H9 (cell line): ENCODE measurements around the gene PDHX. TPM values are rescaled to one million over a fixed set of nuclear protein-coding genes. Genes with fewer than 3 reads are reported as not detected.

Experiments
- DNase-seq: peaks from one replicate; pipeline ENCODE4 v3.0.0-alpha.2; 2017
- H2AFZ ChIP-seq: one replicate; pipeline ENCODE4 v1.6.1; 2013; ENCODE audit warnings: mild to moderate bottlenecking, low read length, control low read depth, moderate library complexity
- H2AK5ac ChIP-seq: 2 replicates; pipeline ENCODE4 v1.6.1; 2013; ENCODE audit warnings: low read length, control low read depth, mixed read lengths; ENCODE audit not compliant: insufficient read length
- H2BK120ac ChIP-seq: one replicate; pipeline ENCODE4 v1.6.1; 2013; ENCODE audit warnings: low read depth, mild to moderate bottlenecking, low read length, control low read depth, inconsistent platforms; ENCODE audit not compliant: poor library complexity, severe bottlenecking
- H2BK12ac ChIP-seq: 2 replicates; pipeline ENCODE4 v1.6.1; 2013; ENCODE audit warnings: low read length, control low read depth, mixed read lengths, low read depth; ENCODE audit not compliant: insufficient read length
- H2BK15ac ChIP-seq: 2 replicates; pipeline ENCODE4 v1.6.1; 2013; ENCODE audit warnings: low read depth, low read length, control low read depth
- H2BK20ac ChIP-seq: one replicate; pipeline ENCODE4 v1.6.1; 2013; ENCODE audit warnings: low read depth, mild to moderate bottlenecking, low read length, control low read depth, inconsistent platforms; ENCODE audit not compliant: poor library complexity, severe bottlenecking
- H2BK5ac ChIP-seq: 2 replicates; pipeline ENCODE4 v1.6.1; 2013; ENCODE audit warnings: low read length, control low read depth, mixed read lengths; ENCODE audit not compliant: insufficient read length
- H3K14ac ChIP-seq: 2 replicates; pipeline ENCODE4 v1.6.1; 2013; ENCODE audit warnings: low read length, control low read depth; ENCODE audit not compliant: insufficient read depth
- H3K18ac ChIP-seq: 2 replicates; pipeline ENCODE4 v1.6.1; 2013; ENCODE audit warnings: low read depth, mild to moderate bottlenecking, mixed read lengths, low read length, control low read depth; ENCODE audit not compliant: insufficient read length
- H3K23ac ChIP-seq: 2 replicates; pipeline ENCODE4 v1.6.1; 2013; ENCODE audit warnings: low read length, control low read depth, mixed read lengths, low read depth; ENCODE audit not compliant: insufficient read length
- H3K23me2 ChIP-seq: 2 replicates; pipeline ENCODE4 v1.6.1; 2013; ENCODE audit warnings: low read depth, mild to moderate bottlenecking, mixed read lengths, low read length, control low read depth; ENCODE audit not compliant: insufficient read length, poor library complexity, severe bottlenecking
- H3K27ac ChIP-seq: 2 replicates; pipeline ENCODE4 v1.5.1; 2013; ENCODE audit warnings: low read length, control low read depth, mixed read lengths, low read depth; ENCODE audit not compliant: insufficient read length
- H3K27me3 ChIP-seq: 2 replicates; pipeline ENCODE4 v1.6.1; 2013; ENCODE audit warnings: low read length, control low read depth, inconsistent platforms; ENCODE audit not compliant: insufficient read depth
- H3K4ac ChIP-seq: 2 replicates; pipeline ENCODE4 v1.6.1; 2013; ENCODE audit warnings: low read depth, mild to moderate bottlenecking, control low read depth, inconsistent platforms, low read length, moderate library complexity
- H3K4me1 ChIP-seq: 2 replicates; pipeline ENCODE4 v1.6.1; 2013; ENCODE audit warnings: low read length, control low read depth, inconsistent platforms; ENCODE audit not compliant: insufficient read depth
- H3K4me2 ChIP-seq: 2 replicates; pipeline ENCODE4 v1.6.1; 2013; ENCODE audit warnings: low read length, control low read depth, mixed read lengths; ENCODE audit not compliant: insufficient read length, insufficient read depth
- H3K56ac ChIP-seq: 2 replicates; pipeline ENCODE4 v1.6.1; 2013; ENCODE audit warnings: low read depth, mild to moderate bottlenecking, mixed read lengths, low read length, control low read depth; ENCODE audit not compliant: insufficient read length
- H3K79me1 ChIP-seq: 2 replicates; pipeline ENCODE4 v1.6.1; 2013; ENCODE audit warnings: low read depth, mild to moderate bottlenecking, moderate library complexity, low read length, control low read depth, inconsistent platforms; ENCODE audit not compliant: insufficient read depth, poor library complexity, severe bottlenecking
- H3K79me2 ChIP-seq: 2 replicates; pipeline ENCODE4 v1.6.1; 2013; ENCODE audit warnings: low read length, control low read depth, inconsistent platforms; ENCODE audit not compliant: insufficient read depth
- H3K9ac ChIP-seq: 2 replicates; pipeline ENCODE4 v1.6.1; 2013; ENCODE audit warnings: low read length, control low read depth, mixed read lengths; ENCODE audit not compliant: insufficient read length; ENCODE audit errors: extremely low read depth
- H3K9me3 ChIP-seq: one replicate; pipeline ENCODE4 v1.6.1; 2013; ENCODE audit warnings: low read depth, low read length, inconsistent platforms; ENCODE audit not compliant: control insufficient read depth
- H3T11ph ChIP-seq: one replicate; pipeline ENCODE4 v1.6.1; 2013; ENCODE audit warnings: mild to moderate bottlenecking, low read length, control low read depth, inconsistent platforms
- H4K20me1 ChIP-seq: one replicate; pipeline ENCODE4 v1.6.1; 2013; ENCODE audit not compliant: control insufficient read depth, insufficient read length, insufficient read depth
- H4K5ac ChIP-seq: 2 replicates; pipeline ENCODE4 v1.6.1; 2013; ENCODE audit warnings: low read depth, mild to moderate bottlenecking, mixed read lengths, low read length, control low read depth; ENCODE audit not compliant: insufficient read length
- H4K8ac ChIP-seq: replicated peaks from 2 replicates; pipeline ENCODE4 v1.6.1; 2013; ENCODE audit warnings: low read length, control low read depth, mixed read lengths, low read depth; ENCODE audit not compliant: insufficient read length
- H4K91ac ChIP-seq: 2 replicates; pipeline ENCODE4 v1.6.1; 2013; ENCODE audit warnings: low read depth, mild to moderate bottlenecking, moderate library complexity, mixed read lengths, low read length, control low read depth; ENCODE audit not compliant: insufficient read length
- H3K27ac Mint-ChIP-seq, 3 experiments: 2 replicates in 2 of 3; 3 replicates in 1 of 3; pipeline ENCODE4 v1.8.0; 2020 to 2021; ENCODE audit warnings: mixed read lengths in 3 of 3, mild to moderate bottlenecking in 1 of 3, moderate library complexity in 1 of 3
- H3K27me3 Mint-ChIP-seq: 2 replicates; pipeline ENCODE4 v1.8.0; 2021; ENCODE audit warnings: low read depth, mild to moderate bottlenecking, moderate library complexity, mixed read lengths
- H3K36me3 Mint-ChIP-seq, 3 experiments: 2 replicates in 2 of 3; 3 replicates in 1 of 3; pipeline ENCODE4 v1.8.0; 2020 to 2021; ENCODE audit warnings: low read depth in 3 of 3, mixed read lengths in 3 of 3; ENCODE audit not compliant: insufficient read depth in 1 of 3
- H3K4me1 Mint-ChIP-seq, 2 experiments: 2 replicates each; pipeline ENCODE4 v1.8.0; 2020; ENCODE audit warnings: mixed read lengths in 2 of 2
- H3K4me3 Mint-ChIP-seq, 2 experiments: 2 replicates in 1 of 2; 3 replicates in 1 of 2; pipeline ENCODE4 v1.8.0; 2020 to 2021; ENCODE audit warnings: mild to moderate bottlenecking in 2 of 2, mixed read lengths in 2 of 2, moderate library complexity in 1 of 2
- H3K9me3 Mint-ChIP-seq, 2 experiments: 2 replicates in 1 of 2; 3 replicates in 1 of 2; pipeline ENCODE4 v1.8.0; 2020; ENCODE audit warnings: mild to moderate bottlenecking in 2 of 2, mixed read lengths in 2 of 2, moderate library complexity in 1 of 2
- WGBS: extraction: QIAGEN DNeasy Blood & Tissue Kit; methylation state at CpG from one replicate; pipeline ENCODE4 v1.1.7; 2013; ENCODE audit warnings: missing lambda C conversion rate, low lambda C conversion rate, mixed read lengths; ENCODE audit not compliant: insufficient read length; ENCODE audit errors: extremely low coverage; 5-methylcytosine and 5-hydroxymethylcytosine counted together
- total RNA-seq: library from RNA; stranded (reverse); gene quantifications from 2 replicates; pipeline ENCODE4 v1.2.1, GENCODE V29; 2021
- TF ChIP-seq, protein P1 (sequence below): fragments of 200-600 bp; sonication (generic); conservative IDR thresholded peaks from 3 replicates; pipeline ENCODE4 v1.8.0; 2021; ENCODE audit warnings: antibody characterized with exemption, mild to moderate bottlenecking

Gene PDHX
- total RNA-seq, 1 experiment from 2014 or later = 40.1 TPM

DNA sequence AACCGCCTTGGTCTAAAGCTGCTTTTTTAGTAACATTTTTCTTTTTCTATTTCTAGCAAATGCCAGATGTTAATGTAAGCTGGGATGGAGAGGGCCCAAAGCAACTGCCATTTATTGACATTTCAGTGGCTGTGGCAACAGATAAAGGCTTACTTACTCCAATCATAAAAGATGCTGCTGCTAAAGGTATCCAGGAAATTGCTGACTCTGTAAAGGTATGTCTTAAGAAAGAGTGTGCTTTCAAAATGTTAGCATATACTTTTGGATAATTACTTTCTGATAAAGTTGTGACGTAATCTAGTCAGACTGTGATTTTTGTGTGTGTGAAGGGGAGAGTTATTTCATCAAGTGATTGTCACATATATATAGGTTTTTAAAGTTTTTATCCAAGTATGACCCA lies 68.1 kb downstream of the PDHX start:
- Mint-ChIP-seq H3K27me3 (no peaks in the 10 kb centered on the region), H3K27ac (no peak overlapping the region), H3K4me1 (no peaks in the 10 kb centered on the region), H3K36me3 (peaks cover 20 to 50% (median 38%) of the 10 kb centered on the region in 3 experiments), H3K9me3 (peaks cover 0 to 3% of the 10 kb centered on the region in 2 experiments; a peak in 2 of 5 replicates), H3K4me3 (no peak overlapping the region)
- Histone ChIP-seq H2BK12ac (no peak overlapping the region), H3T11ph (no peak overlapping the region), H3K14ac (no peak overlapping the region), H2BK15ac (no peak overlapping the region), H3K4ac (no peak overlapping the region), H4K5ac (no peak overlapping the region), H3K18ac (no peak overlapping the region), H3K56ac (no peak overlapping the region), H3K23ac (no peak overlapping the region), H3K79me2 (no peaks in the 10 kb centered on the region), H3K79me1 (no peaks in the 10 kb centered on the region), H4K8ac (no peak overlapping the region), H3K27me3 (no peaks in the 10 kb centered on the region), H2BK20ac (no peak overlapping the region), H3K4me1 (no peaks in the 10 kb centered on the region), H2BK120ac (no peak overlapping the region), H3K9me3 (no peaks in the 10 kb centered on the region), H2AK5ac (no peak overlapping the region), H2AFZ (no peak overlapping the region), H3K27ac (no peak overlapping the region), H2BK5ac (no peak overlapping the region), H3K4me2 (no peak overlapping the region), H4K91ac (no peak overlapping the region), H3K9ac (no peak overlapping the region), H3K23me2 (no peaks in the 10 kb centered on the region), H4K20me1 (no peaks in the 10 kb centered on the region)
- TF ChIP-seq, protein P1, sequence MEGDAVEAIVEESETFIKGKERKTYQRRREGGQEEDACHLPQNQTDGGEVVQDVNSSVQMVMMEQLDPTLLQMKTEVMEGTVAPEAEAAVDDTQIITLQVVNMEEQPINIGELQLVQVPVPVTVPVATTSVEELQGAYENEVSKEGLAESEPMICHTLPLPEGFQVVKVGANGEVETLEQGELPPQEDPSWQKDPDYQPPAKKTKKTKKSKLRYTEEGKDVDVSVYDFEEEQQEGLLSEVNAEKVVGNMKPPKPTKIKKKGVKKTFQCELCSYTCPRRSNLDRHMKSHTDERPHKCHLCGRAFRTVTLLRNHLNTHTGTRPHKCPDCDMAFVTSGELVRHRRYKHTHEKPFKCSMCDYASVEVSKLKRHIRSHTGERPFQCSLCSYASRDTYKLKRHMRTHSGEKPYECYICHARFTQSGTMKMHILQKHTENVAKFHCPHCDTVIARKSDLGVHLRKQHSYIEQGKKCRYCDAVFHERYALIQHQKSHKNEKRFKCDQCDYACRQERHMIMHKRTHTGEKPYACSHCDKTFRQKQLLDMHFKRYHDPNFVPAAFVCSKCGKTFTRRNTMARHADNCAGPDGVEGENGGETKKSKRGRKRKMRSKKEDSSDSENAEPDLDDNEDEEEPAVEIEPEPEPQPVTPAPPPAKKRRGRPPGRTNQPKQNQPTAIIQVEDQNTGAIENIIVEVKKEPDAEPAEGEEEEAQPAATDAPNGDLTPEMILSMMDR = no peak
- no peak for DNase-seq
- no CpG with 5 or more reads among the region's 2 CpGs for WGBS
